DND-41 (cell line): ENCODE results near the gene PDXDC1.
"Not testable (repeated sequence)": the region's sequence is repeated elsewhere in the genome, so short reads cannot be mapped to it uniquely, and the experiment has no call there.

Source experiments
- ATAC-seq: fragments of 200-7000 bp; cut with Tn5 transposase; 3 replicates; pipeline ENCODE4 v1.9.1; 2021; ENCODE audit warnings: low read depth; ENCODE audit not compliant: insufficient read depth
- DNase-seq: peaks from one replicate; pipeline ENCODE4 v3.0.0-alpha.2; 2020
- H2AFZ ChIP-seq: 2 replicates; pipeline ENCODE4 v1.6.0; 2012; ENCODE audit warnings: low read depth, low read length
- H3K27ac ChIP-seq: 2 replicates; pipeline ENCODE4 v1.5.1; 2012; ENCODE audit warnings: low read length, inconsistent platforms
- H3K27me3 ChIP-seq: fragments of 200-600 bp; sonication (generic); 2 replicates; pipeline ENCODE4 v1.6.0; 2012; ENCODE audit warnings: low read length, mild to moderate bottlenecking, inconsistent platforms; ENCODE audit not compliant: insufficient read depth, poor library complexity
- H3K36me3 ChIP-seq: 2 replicates; pipeline ENCODE4 v1.5.1; 2012; ENCODE audit warnings: low read length, inconsistent platforms; ENCODE audit not compliant: insufficient read depth
- H3K4me1 ChIP-seq: 2 replicates; pipeline ENCODE4 v1.5.1; 2012; ENCODE audit warnings: mild to moderate bottlenecking, low read length; ENCODE audit not compliant: insufficient read depth
- H3K4me2 ChIP-seq: 2 replicates; pipeline ENCODE4 v1.6.0; 2012; ENCODE audit warnings: mild to moderate bottlenecking, moderate library complexity, low read length, inconsistent platforms; ENCODE audit not compliant: insufficient read depth
- H3K4me3 ChIP-seq, 2 experiments: fragments of 200-600 bp in 1 of 2; shearing (Covaris generic) in 1 of 2; 2 replicates each; pipeline ENCODE4 v1.5.1; 2012 to 2016; ENCODE audit warnings: inconsistent platforms in 2 of 2, low read length in 2 of 2, mild to moderate bottlenecking in 2 of 2, low read depth in 1 of 2, moderate library complexity in 1 of 2
- H3K79me2 ChIP-seq: 2 replicates; pipeline ENCODE4 v1.6.0; 2012; ENCODE audit warnings: low read length, inconsistent platforms; ENCODE audit not compliant: insufficient read depth
- H3K9ac ChIP-seq: 2 replicates; pipeline ENCODE4 v1.6.0; 2012; ENCODE audit warnings: low read depth, mild to moderate bottlenecking, inconsistent platforms, low read length, moderate library complexity
- H3K9me3 ChIP-seq: 2 replicates; pipeline ENCODE4 v1.5.1; 2012; ENCODE audit warnings: low read length, moderate library complexity, mild to moderate bottlenecking, inconsistent platforms; ENCODE audit not compliant: insufficient read depth, severe bottlenecking
- H4K20me1 ChIP-seq: 2 replicates; pipeline ENCODE4 v1.6.0; 2012; ENCODE audit warnings: low read length; ENCODE audit not compliant: insufficient read depth
- CTCF ChIP-seq: IDR thresholded peaks from 2 replicates; pipeline ENCODE4 v1.5.1; 2012; ENCODE audit warnings: borderline replicate concordance, low read length, moderate library complexity, mild to moderate bottlenecking; ENCODE audit not compliant: poor library complexity, severe bottlenecking; ENCODE audit errors: extremely low read depth
- EZH2 ChIP-seq: IDR thresholded peaks from 3 replicates; pipeline ENCODE4 v1.6.1; 2012; ENCODE audit warnings: borderline replicate concordance, low read depth, mild to moderate bottlenecking, moderate library complexity, low read length, inconsistent platforms; ENCODE audit not compliant: severe bottlenecking

PDXDC1 gene

GRCh38 chr16:14937994-14938393 lies 36.8 kb upstream of the PDXDC1 start:
- ATAC-seq, H3K36me3 ChIP-seq: not testable (repeated sequence)

GRCh38 chr16:14942686-14943085 lies 32.1 kb upstream of the PDXDC1 start:
- not testable (repeated sequence) for H3K27me3 ChIP-seq, H3K4me1 ChIP-seq, H3K4me3 ChIP-seq, H3K27ac ChIP-seq, H3K9me3 ChIP-seq, H3K36me3 ChIP-seq, DNase-seq, H3K9ac ChIP-seq, H4K20me1 ChIP-seq, H2AFZ ChIP-seq, H3K79me2 ChIP-seq, H3K4me2 ChIP-seq, ATAC-seq

More at GRCh38 chr16:14937994-14938393, 36.8 kb upstream of the PDXDC1 start:
- not testable (repeated sequence) for H3K9me3 ChIP-seq, H3K9ac ChIP-seq, H3K27me3 ChIP-seq, H4K20me1 ChIP-seq, H3K4me3 ChIP-seq, H2AFZ ChIP-seq, H3K27ac ChIP-seq, DNase-seq, H3K79me2 ChIP-seq, H3K4me2 ChIP-seq, H3K4me1 ChIP-seq

GRCh38 chr16:14955546-14956231 lies 19.1 kb upstream of the PDXDC1 start:
- no peaks in the 10 kb centered on the region for H3K79me2 ChIP-seq
- H3K27ac ChIP-seq, result no peak overlapping the region
- DNase-seq (no peak), ATAC-seq (no peak)
- no peaks in the 10 kb centered on the region for H3K36me3 ChIP-seq
- TF ChIP-seq EZH2 (no peak), CTCF (no peak)
- H3K4me3 ChIP-seq, result no peak overlapping the region
- no peaks in the 10 kb centered on the region for H4K20me1 ChIP-seq
- no peaks in the 10 kb centered on the region for H3K9me3 ChIP-seq
- H3K4me2 ChIP-seq, result no peak overlapping the region
- H3K27me3 ChIP-seq, result no peaks in the 10 kb centered on the region
- H3K9ac ChIP-seq, result no peak overlapping the region
- H2AFZ ChIP-seq, result no peak overlapping the region
- H3K4me1 ChIP-seq, result no peaks in the 10 kb centered on the region

- Histone ChIP-seq H3K9me3 (no peaks in the 10 kb centered on the region), H3K4me2 (no peak overlapping the region), H2AFZ (no peak overlapping the region), H3K27ac (no peak overlapping the region), H4K20me1 (no peaks in the 10 kb centered on the region), H3K36me3 (no peaks in the 10 kb centered on the region), H3K9ac (no peak overlapping the region), H3K4me3 (no peak overlapping the region), H3K4me1 (no peaks in the 10 kb centered on the region), H3K27me3 (peaks cover 3% of the 10 kb centered on the region), H3K79me2 (no peaks in the 10 kb centered on the region)
- no peak for DNase-seq
- TF ChIP-seq EZH2 (no peak), CTCF (no peak)
- no peak for ATAC-seq
These were observed 17.1 kb upstream of the PDXDC1 start for GRCh38 chr16:14957576-14958322.
